Glutamatergic neuron (in vitro differentiated cells): ENCODE measurements around the gene CEP112. TPM values are rescaled to one million over a fixed set of nuclear protein-coding genes. Genes with fewer than 3 reads are reported as not detected.

ENCODE experiments used
- DNase-seq: peaks from one replicate; pipeline ENCODE4 v3.0.0; 2022
- H3K27ac Mint-ChIP-seq: one replicate; pipeline ENCODE4 v1.8.0; 2020; ENCODE audit warnings: mild to moderate bottlenecking, mixed read lengths, inconsistent platforms; ENCODE audit not compliant: unreplicated experiment
- H3K27me3 Mint-ChIP-seq: one replicate; pipeline ENCODE4 v1.8.0; 2020; ENCODE audit warnings: mild to moderate bottlenecking, moderate library complexity, mixed read lengths, inconsistent platforms; ENCODE audit not compliant: unreplicated experiment
- H3K36me3 Mint-ChIP-seq: one replicate; pipeline ENCODE4 v1.8.0; 2020; ENCODE audit warnings: mild to moderate bottlenecking, mixed read lengths, inconsistent platforms; ENCODE audit not compliant: unreplicated experiment
- H3K4me1 Mint-ChIP-seq: one replicate; pipeline ENCODE4 v1.8.0; 2020; ENCODE audit warnings: mild to moderate bottlenecking, low read depth, mixed read lengths, inconsistent platforms; ENCODE audit not compliant: unreplicated experiment
- H3K4me3 Mint-ChIP-seq: one replicate; pipeline ENCODE4 v1.8.0; 2020; ENCODE audit warnings: mild to moderate bottlenecking, mixed read lengths, inconsistent platforms; ENCODE audit not compliant: unreplicated experiment
- H3K9me3 Mint-ChIP-seq: one replicate; pipeline ENCODE4 v1.8.0; 2020; ENCODE audit warnings: mild to moderate bottlenecking, moderate library complexity, mixed read lengths, inconsistent platforms; ENCODE audit not compliant: unreplicated experiment
- total RNA-seq: library from RNA; stranded (reverse); fragmentation: NEBNext Ultra II Directional; extraction: Animal tissue kit (Norgen Biotek cat#: 25700); gene quantifications from one replicate; pipeline ENCODE4 v1.2.1, GENCODE V29; 2021; ENCODE audit not compliant: unreplicated experiment
- TF ChIP-seq, protein P1 (sequence below): fragments of 200-600 bp; sonication (generic); IDR thresholded peaks from one replicate; pipeline ENCODE4 v1.5.0; 2021; ENCODE audit not compliant: partially characterized antibody, unreplicated experiment

The CEP112 gene
- total RNA-seq, 1 donor from 2014 or later, result 8.5 TPM

DNA sequence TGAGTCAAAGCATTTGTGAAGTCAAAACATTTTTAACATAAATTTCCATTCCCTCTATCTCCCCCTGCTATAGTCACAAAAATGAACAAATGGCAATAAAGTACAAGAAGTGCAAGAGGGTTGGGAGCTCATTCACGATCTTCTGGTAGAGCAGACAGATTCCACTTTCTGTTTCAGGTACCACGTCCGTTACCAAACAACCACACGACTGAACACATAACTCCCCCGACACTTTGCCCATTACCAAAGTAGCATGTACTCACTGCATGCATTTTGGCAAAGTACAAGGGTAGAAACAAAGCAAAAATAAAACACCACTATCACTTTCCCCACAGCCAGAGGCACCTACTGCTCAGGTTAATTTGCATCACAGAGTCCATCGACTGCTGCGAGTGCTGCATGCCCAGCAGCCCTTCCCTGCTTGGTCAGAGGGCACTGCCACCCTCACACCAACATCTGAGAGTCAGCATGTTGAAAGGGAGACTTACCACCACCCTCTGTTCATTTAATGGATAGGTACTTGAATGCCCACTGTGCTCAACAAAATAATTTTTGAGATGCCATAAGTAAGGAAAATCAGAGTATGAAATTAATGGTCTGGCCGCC, 480.2 kb downstream of the CEP112 start:
- H3K27ac Mint-ChIP-seq, result no peak overlapping the region
- H3K27me3 Mint-ChIP-seq, result peaks cover 5% of the 10 kb centered on the region
- TF ChIP-seq, protein P1, sequence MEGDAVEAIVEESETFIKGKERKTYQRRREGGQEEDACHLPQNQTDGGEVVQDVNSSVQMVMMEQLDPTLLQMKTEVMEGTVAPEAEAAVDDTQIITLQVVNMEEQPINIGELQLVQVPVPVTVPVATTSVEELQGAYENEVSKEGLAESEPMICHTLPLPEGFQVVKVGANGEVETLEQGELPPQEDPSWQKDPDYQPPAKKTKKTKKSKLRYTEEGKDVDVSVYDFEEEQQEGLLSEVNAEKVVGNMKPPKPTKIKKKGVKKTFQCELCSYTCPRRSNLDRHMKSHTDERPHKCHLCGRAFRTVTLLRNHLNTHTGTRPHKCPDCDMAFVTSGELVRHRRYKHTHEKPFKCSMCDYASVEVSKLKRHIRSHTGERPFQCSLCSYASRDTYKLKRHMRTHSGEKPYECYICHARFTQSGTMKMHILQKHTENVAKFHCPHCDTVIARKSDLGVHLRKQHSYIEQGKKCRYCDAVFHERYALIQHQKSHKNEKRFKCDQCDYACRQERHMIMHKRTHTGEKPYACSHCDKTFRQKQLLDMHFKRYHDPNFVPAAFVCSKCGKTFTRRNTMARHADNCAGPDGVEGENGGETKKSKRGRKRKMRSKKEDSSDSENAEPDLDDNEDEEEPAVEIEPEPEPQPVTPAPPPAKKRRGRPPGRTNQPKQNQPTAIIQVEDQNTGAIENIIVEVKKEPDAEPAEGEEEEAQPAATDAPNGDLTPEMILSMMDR, result no peak
- no peaks in the 10 kb centered on the region for H3K36me3 Mint-ChIP-seq
- H3K9me3 Mint-ChIP-seq, result peaks cover 2% of the 10 kb centered on the region
- H3K4me3 Mint-ChIP-seq, result no peak overlapping the region
- no peaks in the 10 kb centered on the region for H3K4me1 Mint-ChIP-seq
- DNase-seq, result no peak

DNA sequence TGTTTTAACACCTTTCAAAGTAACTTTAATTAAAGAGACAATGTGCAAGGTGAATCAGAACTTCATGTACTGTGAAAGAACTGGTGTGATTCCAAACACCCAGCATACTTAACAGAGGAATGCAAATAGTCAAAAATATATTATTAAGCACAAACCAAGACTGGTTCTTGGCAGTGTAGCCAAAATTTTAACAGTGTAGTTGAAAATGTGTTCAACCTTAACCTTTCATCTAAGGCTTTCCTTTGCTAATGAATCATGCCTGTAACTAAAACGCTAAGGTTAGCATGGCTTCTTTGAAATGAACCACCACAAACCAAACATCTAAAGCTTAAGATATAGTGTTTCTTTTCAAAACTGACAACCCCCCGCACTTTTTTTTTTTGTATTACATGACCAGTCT, 484.2 kb downstream of the CEP112 start:
- H3K27ac Mint-ChIP-seq, result no peak overlapping the region
- no peak overlapping the region for H3K4me3 Mint-ChIP-seq
- no peaks in the 10 kb centered on the region for H3K36me3 Mint-ChIP-seq
- TF ChIP-seq, protein P1, result no peak
- peaks cover 3% of the 10 kb centered on the region for H3K27me3 Mint-ChIP-seq
- H3K9me3 Mint-ChIP-seq, result no peaks in the 10 kb centered on the region
- DNase-seq, result no peak
- no peaks in the 10 kb centered on the region for H3K4me1 Mint-ChIP-seq

DNA sequence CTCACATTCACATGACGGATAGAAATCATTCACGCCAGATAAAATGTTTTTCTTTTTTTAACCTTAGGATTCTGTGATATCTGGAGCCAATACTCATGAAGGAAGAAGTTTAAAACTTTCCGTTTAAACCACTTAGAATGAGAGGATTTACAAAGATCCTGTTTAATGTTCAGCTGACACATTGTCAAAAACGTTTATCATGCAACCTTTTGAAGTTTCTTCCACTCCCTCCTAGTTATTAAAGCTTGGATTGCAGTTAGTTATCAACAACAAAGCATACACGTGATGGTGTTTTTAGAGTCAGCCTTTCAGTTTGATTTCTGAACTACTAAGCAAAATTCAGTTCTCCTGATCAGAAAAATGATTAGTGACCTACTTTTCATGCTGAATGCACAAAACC, 487.2 kb downstream of the CEP112 start:
- H3K27ac Mint-ChIP-seq, result no peak overlapping the region
- H3K4me1 Mint-ChIP-seq, result no peaks in the 10 kb centered on the region
- TF ChIP-seq, protein P1, result no peak
- H3K27me3 Mint-ChIP-seq, result peaks cover 3% of the 10 kb centered on the region
- H3K36me3 Mint-ChIP-seq, result no peaks in the 10 kb centered on the region
- no peak overlapping the region for H3K4me3 Mint-ChIP-seq
- no peak for DNase-seq
- peaks cover 2% of the 10 kb centered on the region for H3K9me3 Mint-ChIP-seq

DNA sequence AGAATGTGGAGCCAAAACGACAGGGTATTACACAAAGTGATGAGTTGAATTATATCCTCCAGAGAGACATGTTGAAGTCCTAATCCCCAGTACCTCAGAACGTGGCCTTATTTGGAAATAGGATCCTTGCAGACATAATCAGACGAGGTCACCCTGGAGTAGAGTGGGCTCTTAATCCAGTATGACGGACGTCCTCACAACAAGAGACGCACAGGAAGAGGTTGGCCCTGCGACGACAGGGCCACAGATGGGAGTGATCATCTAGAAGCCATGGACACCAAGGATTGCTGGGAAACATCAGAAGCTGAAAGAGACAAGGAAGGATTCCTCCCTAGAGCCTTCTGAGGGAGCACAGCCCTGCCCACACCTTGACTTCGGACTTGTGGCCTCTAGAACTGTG, 488.0 kb downstream of the CEP112 start:
- Mint-ChIP-seq H3K27me3 (peaks cover 3% of the 10 kb centered on the region), H3K27ac (no peak overlapping the region)

DNA sequence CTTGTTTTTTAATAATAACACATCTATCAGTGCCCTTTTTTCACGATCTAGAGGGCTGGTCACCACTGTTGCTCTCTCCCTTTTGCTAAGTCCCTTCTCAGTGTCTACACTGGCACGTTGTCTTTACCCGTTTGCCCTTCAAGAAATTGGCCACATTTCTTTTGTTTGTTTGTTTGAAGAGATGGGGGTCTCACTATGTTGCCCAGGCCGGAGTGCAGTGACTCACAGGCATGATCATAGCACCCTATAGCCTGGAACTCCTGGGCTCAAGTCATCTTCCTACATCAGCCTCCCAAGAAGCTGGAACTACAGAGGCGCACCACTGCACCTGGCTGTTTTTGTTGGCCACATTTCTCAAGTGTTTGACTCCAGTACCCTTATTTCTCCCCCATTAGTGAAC, 492.5 kb downstream of the CEP112 start:
- peaks cover 8% of the 10 kb centered on the region for H3K4me1 Mint-ChIP-seq
- H3K4me3 Mint-ChIP-seq, result no peak overlapping the region
- TF ChIP-seq, protein P1, result no peak
- H3K27me3 Mint-ChIP-seq, result no peaks in the 10 kb centered on the region
- H3K9me3 Mint-ChIP-seq, result peaks cover 2% of the 10 kb centered on the region
- no peak for DNase-seq
- H3K36me3 Mint-ChIP-seq, result no peaks in the 10 kb centered on the region
- H3K27ac Mint-ChIP-seq, result no peak overlapping the region

More for the DNA sequence above, 488.0 kb downstream of the CEP112 start:
- no peaks in the 10 kb centered on the region for H3K4me1 Mint-ChIP-seq
- TF ChIP-seq, protein P1, result no peak
- no peak for DNase-seq
- peaks cover 2% of the 10 kb centered on the region for H3K9me3 Mint-ChIP-seq
- no peaks in the 10 kb centered on the region for H3K36me3 Mint-ChIP-seq
- H3K4me3 Mint-ChIP-seq, result no peak overlapping the region
